ENCODE measurements around the gene GPC5.

DNA sequence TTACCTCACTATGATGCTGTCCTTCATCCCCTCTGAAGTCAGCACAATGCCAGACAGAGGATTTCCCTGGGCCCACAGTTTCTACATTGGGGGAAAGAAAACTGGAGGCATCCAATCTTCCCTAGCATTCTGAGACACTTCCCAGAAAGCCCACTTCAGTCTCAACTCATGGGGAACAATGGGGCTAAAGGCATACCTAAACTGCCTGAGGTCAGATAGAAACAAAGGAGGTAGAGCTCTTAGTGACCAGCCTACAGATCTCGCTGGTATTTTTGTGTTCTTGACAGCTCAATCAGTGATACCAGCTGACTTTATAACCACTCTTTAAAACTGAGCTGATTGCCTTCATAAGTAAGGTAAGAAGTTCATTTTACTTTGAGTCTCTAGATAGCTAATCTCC is 947.2 kb downstream of the GPC5 start:
- TF ChIP-seq CHD2 (IDR thresholded peaks at IDR 0.05; ENCODE audit: low read length): no peak
- TF ChIP-seq EZH2 (IDR thresholded peaks at IDR 0.05; ENCODE audit: low read depth, low read length, severe bottlenecking): no peak
- no peak for TF ChIP-seq RAD21 (IDR thresholded peaks at IDR 0.05 in 1 of 2, conservative IDR thresholded peaks at IDR 0.05 in 1 of 2; ENCODE audit: low read depth in 2 of 2, low read length in 2 of 2)
- TF ChIP-seq CTCF (IDR thresholded peaks at IDR 0.05; ENCODE audit: control extremely low read depth in 1 of 3, insufficient read depth in 1 of 3, low read depth in 1 of 3, low read length in 3 of 3): no peak
- TF ChIP-seq POLR2AphosphoS5 (IDR thresholded peaks at IDR 0.05; ENCODE audit: low read depth, low read length): no peak
- no peak for TF ChIP-seq EP300 (IDR thresholded peaks at IDR 0.05; ENCODE audit: borderline replicate concordance in 1 of 2, low read depth in 2 of 2, low read length in 2 of 2)
- no peak for TF ChIP-seq YY1 (IDR thresholded peaks at IDR 0.05; ENCODE audit: low read depth, low read length)
- no peak for TF ChIP-seq CBX5 (IDR thresholded peaks at IDR 0.05; ENCODE audit: low read depth, low read length)
- TF ChIP-seq POLR2A (IDR thresholded peaks at IDR 0.05; ENCODE audit: control extremely low read depth in 1 of 2, low read depth in 2 of 2, low read length in 2 of 2): no peak
- TF ChIP-seq SIN3A (conservative IDR thresholded peaks at IDR 0.05 in 1 of 2, IDR thresholded peaks at IDR 0.05 in 1 of 2; ENCODE audit: low read depth in 1 of 2, low read length in 2 of 2): no peak
- no peak for TF ChIP-seq EGR1 (IDR thresholded peaks at IDR 0.05; ENCODE audit: borderline replicate concordance, low read depth, low read length)
- no peak for TF ChIP-seq MAFK (IDR thresholded peaks at IDR 0.05; ENCODE audit: low read depth, low read length)
- TF ChIP-seq JUN (IDR thresholded peaks at IDR 0.05; ENCODE audit: low read depth, low read length): no peak
- no peak for TF ChIP-seq ZNF274 (IDR thresholded peaks at IDR 0.05; ENCODE audit: borderline replicate concordance, extremely low read depth, low read length)

Measured in H1 (cell line).